ENCODE data around the gene UNC5B. TPM values are rescaled to one million over a fixed set of nuclear protein-coding genes. Genes with fewer than 3 reads are reported as not detected.

The UNC5B gene
- total RNA-seq, 2 experiments from 2014 or later: 0.05 TPM; not detected in 1

DNA sequence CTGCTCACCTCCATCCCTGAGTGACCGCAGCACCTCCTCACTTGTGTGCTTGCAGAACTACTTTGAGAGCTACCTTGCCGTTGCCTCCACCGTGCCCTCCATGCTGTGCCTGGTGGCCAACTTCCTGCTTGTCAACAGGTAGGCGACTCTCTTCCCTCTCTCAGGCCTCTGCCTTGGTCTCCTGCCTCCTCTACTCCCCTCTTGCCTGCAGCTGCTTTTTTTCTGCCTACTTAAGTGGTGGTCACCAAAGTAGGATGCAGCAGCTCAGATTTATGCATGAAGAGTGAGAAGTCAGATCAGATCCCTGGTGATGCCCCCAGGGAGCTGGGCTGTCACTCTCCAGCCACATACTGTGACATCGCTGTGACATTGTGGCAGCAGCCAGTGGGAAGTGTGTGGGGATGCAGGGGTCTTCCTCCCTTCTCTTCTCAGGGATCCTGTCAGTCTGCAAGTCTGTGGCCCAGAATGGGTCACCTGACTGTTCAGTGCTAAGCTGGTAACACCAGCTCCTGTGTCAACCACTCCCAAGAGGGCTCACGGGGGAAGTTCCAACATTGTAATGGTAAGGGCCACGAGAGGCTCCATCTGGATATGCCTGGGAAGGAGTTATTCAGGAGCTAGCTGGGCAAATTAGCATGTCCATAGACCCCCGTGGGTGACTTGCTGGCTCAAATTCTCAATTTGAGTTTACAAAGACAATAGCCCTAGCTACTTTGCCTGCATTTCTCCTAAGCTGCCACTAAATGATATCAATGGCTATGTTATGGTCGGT lies 132.0 kb downstream of the UNC5B start:
- CTCF ChIA-PET: interaction anchor here (0.8 kb wide), 1 partner anchor 33 kb away, joined by 3 read pairs; no protein-coding TSS in a partner anchor
- POLR2A ChIA-PET: interaction anchor here (1.6 kb wide), 1 partner anchor 20 kb away, joined by 3 read pairs; no protein-coding TSS in a partner anchor
- H3K4me1 Mint-ChIP-seq (ENCODE audit: low read depth): no peaks in the 10 kb centered on the region
- H3K27ac Mint-ChIP-seq: no peak overlapping the region
- H3K36me3 Mint-ChIP-seq (ENCODE audit: low read depth): no peaks in the 10 kb centered on the region
- DNase-seq: no peak
- ATAC-seq: no peak
- no peak overlapping the region for H3K4me3 Mint-ChIP-seq
- H3K9me3 Mint-ChIP-seq (ENCODE audit: insufficient read depth): no peaks in the 10 kb centered on the region
- no peaks in the 10 kb centered on the region for H3K27me3 Mint-ChIP-seq (ENCODE audit: low read depth)

DNA sequence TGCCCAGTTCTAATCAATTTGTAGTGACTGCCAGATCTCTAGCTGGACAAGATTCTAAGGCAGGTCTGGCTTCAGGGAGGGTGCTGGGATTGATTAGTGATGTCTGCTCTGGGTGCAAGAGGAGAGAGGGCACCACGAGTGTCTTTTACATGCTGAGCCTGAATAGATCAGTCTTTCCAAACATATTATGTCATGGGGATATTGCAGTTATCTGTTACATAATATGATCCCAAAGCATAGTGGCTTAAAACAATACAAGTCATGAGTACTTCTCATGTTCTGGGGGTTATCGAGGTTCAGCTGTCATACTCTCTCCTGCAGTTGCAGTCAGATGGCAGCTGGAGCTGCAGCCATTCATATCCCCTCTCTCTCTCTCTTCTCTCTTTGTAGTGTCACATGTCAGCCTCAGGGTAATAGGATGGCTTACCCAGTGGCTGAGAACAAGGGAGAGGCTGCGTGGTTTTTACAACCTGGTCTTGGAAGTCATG lies 132.7 kb downstream of the UNC5B start:
- H3K9me3 Mint-ChIP-seq (ENCODE audit: insufficient read depth): no peaks in the 10 kb centered on the region
- peak overlapping the region; percentile 29 for H3K27ac Mint-ChIP-seq
- ChIA-PET POLR2A (interaction anchor here (1.6 kb wide), 1 partner anchor 20 kb away, joined by 3 read pairs; no protein-coding TSS in a partner anchor), CTCF (no interaction called here)
- no peak for ATAC-seq
- H3K27me3 Mint-ChIP-seq (ENCODE audit: low read depth): no peaks in the 10 kb centered on the region
- no peaks in the 10 kb centered on the region for H3K36me3 Mint-ChIP-seq (ENCODE audit: low read depth)
- no peak overlapping the region for H3K4me3 Mint-ChIP-seq
- H3K4me1 Mint-ChIP-seq (ENCODE audit: low read depth): no peaks in the 10 kb centered on the region
- DNase-seq: no peak

DNA sequence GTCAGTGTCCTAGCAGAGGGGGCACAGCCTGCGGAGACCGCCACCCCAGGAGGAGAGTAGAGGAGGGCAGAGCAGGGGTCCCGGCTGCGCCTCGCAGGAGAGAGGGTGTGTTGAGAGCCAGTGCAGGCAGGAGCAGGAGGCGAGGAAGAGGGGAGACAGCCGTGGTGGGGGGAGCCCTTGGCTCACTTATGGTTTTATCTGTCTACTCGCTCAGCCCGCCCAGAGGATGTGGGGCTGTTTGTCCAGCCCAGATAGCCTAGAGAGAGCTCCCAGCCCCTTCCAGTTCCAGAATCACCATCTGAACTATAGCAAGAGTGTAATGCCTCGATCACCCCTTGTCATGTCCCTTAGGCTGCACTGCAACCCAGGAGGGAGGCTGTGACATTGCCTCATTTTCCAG lies 133.3 kb downstream of the UNC5B start:
- H3K4me1 Mint-ChIP-seq (ENCODE audit: low read depth): peaks cover 3% of the 10 kb centered on the region
- H3K36me3 Mint-ChIP-seq (ENCODE audit: low read depth): no peaks in the 10 kb centered on the region
- ATAC-seq: no peak
- H3K27me3 Mint-ChIP-seq (ENCODE audit: low read depth): no peaks in the 10 kb centered on the region
- no peak overlapping the region for H3K4me3 Mint-ChIP-seq
- no peak overlapping the region for H3K27ac Mint-ChIP-seq
- no peaks in the 10 kb centered on the region for H3K9me3 Mint-ChIP-seq (ENCODE audit: insufficient read depth)
- ChIA-PET POLR2A (no interaction called here), CTCF (no interaction called here)
- no peak for DNase-seq

DNA sequence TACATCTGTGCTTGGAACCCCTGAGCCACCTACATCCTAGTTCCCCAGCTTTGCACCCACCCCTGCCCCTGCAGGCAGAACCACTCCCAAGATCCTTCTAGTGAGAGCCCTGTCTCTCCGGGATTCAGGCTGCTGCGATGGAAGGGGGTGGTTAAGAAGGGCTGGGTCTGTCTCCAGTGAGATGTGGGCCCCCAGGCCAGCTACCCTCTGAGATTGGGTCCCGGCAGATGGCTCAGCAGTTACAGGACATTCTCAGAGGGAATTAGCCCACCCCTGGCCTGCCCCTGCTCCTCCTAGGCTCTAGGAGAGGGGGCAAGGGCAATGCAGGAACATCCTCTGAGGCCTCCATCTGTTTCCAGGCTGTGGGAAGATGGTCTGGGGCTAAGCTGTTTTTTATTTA lies 134.4 kb downstream of the UNC5B start:
- Mint-ChIP-seq H3K4me1 (ENCODE audit: low read depth) (peaks cover 11% of the 10 kb centered on the region), H3K36me3 (ENCODE audit: low read depth) (no peaks in the 10 kb centered on the region), H3K27ac (no peak overlapping the region), H3K27me3 (ENCODE audit: low read depth) (no peaks in the 10 kb centered on the region), H3K9me3 (ENCODE audit: insufficient read depth) (no peaks in the 10 kb centered on the region), H3K4me3 (no peak overlapping the region)
- DNase-seq (no peak), ATAC-seq (no peak)
- POLR2A ChIA-PET: no interaction called here
- CTCF ChIA-PET: no interaction called here

DNA sequence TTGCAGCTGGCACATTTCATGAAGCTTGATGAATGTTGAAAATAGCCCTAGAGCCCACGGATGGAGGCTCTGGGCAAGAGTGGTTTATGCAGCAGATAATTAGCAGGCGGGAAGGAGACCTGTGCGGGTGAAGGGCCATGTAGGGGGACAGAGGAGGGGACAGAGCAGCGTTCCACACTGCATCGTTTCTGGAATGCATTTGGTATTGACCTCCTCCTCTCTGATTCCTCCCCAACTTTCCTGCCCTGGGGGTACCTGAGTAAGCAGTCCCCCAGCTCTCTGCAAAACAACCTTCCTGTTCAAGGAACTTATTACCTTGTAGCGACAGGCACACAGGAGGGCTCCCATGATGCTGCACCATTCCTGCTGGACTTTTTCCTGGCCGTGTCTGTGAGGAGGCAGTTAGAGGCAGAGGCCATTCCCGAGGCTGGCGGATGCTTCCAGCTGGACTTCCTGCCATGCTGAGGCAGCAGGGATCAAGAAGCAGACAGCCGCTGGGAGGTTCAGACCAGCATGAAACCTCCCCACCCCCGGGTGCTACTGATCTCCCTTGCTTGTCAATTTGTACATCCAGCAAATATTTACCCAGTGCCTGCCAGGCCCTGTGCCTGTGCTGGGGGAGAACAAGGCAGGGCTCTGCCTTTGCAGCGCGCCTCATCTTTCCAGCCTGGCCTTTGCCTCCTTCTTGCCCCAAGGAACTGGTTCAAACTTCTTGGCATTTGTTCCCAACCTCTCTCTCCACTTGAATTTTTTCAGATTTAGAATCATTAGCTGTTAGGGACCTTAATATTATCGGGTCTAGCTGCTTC lies 135.4 kb downstream of the UNC5B start:
- H3K27me3 Mint-ChIP-seq (ENCODE audit: low read depth): no peaks in the 10 kb centered on the region
- ChIA-PET POLR2A (no interaction called here), CTCF (interaction anchor here (1.6 kb wide), 1 partner anchor 37 kb away, joined by 5 read pairs; no protein-coding TSS in a partner anchor)
- DNase-seq: no peak
- H3K4me3 Mint-ChIP-seq: no peak overlapping the region
- peaks cover 11% of the 10 kb centered on the region for H3K4me1 Mint-ChIP-seq (ENCODE audit: low read depth)
- no peaks in the 10 kb centered on the region for H3K9me3 Mint-ChIP-seq (ENCODE audit: insufficient read depth)
- ATAC-seq: no peak
- no peak overlapping the region for H3K27ac Mint-ChIP-seq
- H3K36me3 Mint-ChIP-seq (ENCODE audit: low read depth): no peaks in the 10 kb centered on the region

DNA sequence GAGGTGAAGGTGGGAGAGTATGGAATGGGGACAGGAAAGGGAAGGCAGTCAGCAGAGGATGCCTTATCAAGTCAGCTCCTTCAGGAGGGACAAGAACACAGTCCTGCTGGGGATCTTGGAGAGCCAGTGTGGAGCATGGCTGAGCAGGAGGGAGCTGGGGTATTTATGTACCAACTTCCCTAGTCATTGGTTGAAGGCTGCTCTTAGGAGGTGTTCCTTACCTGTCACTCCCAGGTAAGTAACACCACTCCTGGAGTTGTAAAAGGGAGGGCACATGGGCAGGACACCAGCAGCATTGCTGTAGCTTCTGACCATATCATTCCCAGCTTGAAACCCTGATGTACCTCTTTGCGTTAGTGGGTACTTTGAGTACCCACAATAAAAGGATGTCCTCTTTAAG lies 136.5 kb downstream of the UNC5B start:
- no peaks in the 10 kb centered on the region for H3K36me3 Mint-ChIP-seq (ENCODE audit: low read depth)
- no peak for DNase-seq
- no peak overlapping the region for H3K27ac Mint-ChIP-seq
- H3K9me3 Mint-ChIP-seq (ENCODE audit: insufficient read depth): no peaks in the 10 kb centered on the region
- no peaks in the 10 kb centered on the region for H3K27me3 Mint-ChIP-seq (ENCODE audit: low read depth)
- CTCF ChIA-PET: interaction anchor here (1.6 kb wide), 1 partner anchor 36 kb away, joined by 5 read pairs; no protein-coding TSS in a partner anchor
- peaks cover 15% of the 10 kb centered on the region for H3K4me1 Mint-ChIP-seq (ENCODE audit: low read depth)
- no peak for ATAC-seq
- POLR2A ChIA-PET: interaction anchor here (0.9 kb wide), 1 partner anchor 29 kb away, joined by 3 read pairs; no protein-coding TSS in a partner anchor
- no peak overlapping the region for H3K4me3 Mint-ChIP-seq

DNA sequence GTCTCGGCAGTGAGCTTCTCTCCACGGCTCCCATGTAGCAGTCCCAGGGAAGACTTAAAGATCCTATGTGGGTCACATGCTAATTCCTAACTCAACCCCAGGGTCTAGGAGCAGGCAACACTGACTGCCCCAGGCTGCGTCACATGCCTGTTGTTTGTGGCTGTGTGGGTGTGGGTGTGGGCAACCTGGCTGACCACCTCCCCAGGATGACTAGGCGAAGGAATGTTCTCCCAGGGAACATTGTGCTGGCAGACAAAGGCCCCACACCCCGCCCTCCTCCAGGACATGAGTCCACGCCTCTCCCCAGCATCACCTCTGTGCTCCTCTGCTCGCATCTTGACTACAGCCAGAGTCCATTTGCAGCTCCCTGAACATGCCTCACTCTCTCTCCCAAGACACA lies 137.0 kb downstream of the UNC5B start:
- Mint-ChIP-seq H3K9me3 (ENCODE audit: insufficient read depth) (no peaks in the 10 kb centered on the region), H3K27me3 (ENCODE audit: low read depth) (no peaks in the 10 kb centered on the region), H3K36me3 (ENCODE audit: low read depth) (no peaks in the 10 kb centered on the region), H3K4me3 (no peak overlapping the region), H3K27ac (no peak overlapping the region), H3K4me1 (ENCODE audit: low read depth) (peaks cover 15% of the 10 kb centered on the region)
- ATAC-seq: no peak
- no peak for DNase-seq
- CTCF ChIA-PET: interaction anchor here (1.6 kb wide), 1 partner anchor 35 kb away, joined by 5 read pairs; no protein-coding TSS in a partner anchor
- POLR2A ChIA-PET: interaction anchor here (0.9 kb wide), 1 partner anchor 30 kb away, joined by 3 read pairs; no protein-coding TSS in a partner anchor

DNA sequence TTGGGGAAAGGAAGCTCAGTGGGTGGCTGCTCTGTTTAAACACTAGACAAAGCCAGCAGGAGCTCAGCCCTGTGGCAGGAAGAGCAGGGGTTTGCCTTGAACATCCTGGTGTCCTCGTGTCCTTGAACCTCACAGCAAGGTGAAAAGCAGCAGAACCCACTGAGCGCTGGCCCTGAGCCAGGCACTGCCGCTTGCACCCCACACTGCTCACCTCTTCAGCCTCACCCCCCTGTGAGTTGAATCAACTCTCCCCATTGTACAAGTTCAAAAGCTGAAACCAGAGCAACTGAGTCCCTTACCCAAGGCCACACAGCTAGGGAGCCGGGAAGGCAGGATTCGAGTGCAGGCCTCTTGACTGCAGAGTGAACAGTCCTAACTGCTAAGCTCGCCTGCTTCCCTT lies 138.7 kb downstream of the UNC5B start:
- H3K27me3 Mint-ChIP-seq (ENCODE audit: low read depth): no peaks in the 10 kb centered on the region
- ChIA-PET CTCF (interaction anchor here (0.7 to 1.1 kb wide), 3 partner anchors 8 to 347 kb away, joined by 3 to 4 read pairs (median 4); no protein-coding TSS in a partner anchor), POLR2A (interaction anchor here (0.7 kb wide), 1 partner anchor 30 kb away, joined by 3 read pairs; no protein-coding TSS in a partner anchor)
- ATAC-seq: peak; percentile 60
- peaks cover 15% of the 10 kb centered on the region for H3K4me1 Mint-ChIP-seq (ENCODE audit: low read depth)
- no peak for DNase-seq
- H3K27ac Mint-ChIP-seq: no peak overlapping the region
- H3K36me3 Mint-ChIP-seq (ENCODE audit: low read depth): no peaks in the 10 kb centered on the region
- no peaks in the 10 kb centered on the region for H3K9me3 Mint-ChIP-seq (ENCODE audit: insufficient read depth)
- no peak overlapping the region for H3K4me3 Mint-ChIP-seq

DNA sequence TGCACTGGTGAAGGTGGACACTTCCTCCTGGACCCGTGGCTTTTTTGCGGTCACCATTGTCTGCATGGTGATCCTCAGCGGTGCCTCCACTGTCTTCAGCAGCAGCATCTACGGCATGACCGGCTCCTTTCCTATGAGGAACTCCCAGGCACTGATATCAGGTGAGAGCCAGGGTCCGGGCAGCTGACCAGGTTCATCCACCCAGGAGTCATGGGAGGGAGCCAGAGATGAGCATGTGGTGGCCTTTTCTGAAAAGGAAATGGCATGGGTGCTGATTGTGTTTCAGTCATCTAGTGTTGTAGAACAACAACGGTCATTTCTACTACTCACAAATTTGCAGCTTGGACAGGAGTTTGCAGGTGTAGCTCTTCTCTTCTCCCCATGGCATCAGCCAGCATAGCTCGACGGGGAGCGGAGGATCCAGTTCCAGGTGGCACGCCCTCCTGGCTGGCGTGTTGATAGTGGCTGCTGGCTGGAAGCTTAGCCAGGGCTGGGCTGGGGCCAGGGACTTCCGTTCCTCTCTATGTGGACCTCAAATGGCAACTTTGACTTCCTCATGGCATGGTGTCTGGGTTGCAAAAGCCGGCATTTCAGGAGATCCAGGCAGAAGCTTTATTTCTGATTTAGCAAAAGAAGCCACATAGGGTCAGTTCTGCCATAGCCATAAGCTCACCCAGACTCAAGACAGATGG lies 139.4 kb downstream of the UNC5B start:
- Mint-ChIP-seq H3K4me3 (no peak overlapping the region), H3K27ac (no peak overlapping the region), H3K4me1 (ENCODE audit: low read depth) (peaks cover 15% of the 10 kb centered on the region), H3K27me3 (ENCODE audit: low read depth) (no peaks in the 10 kb centered on the region), H3K9me3 (ENCODE audit: insufficient read depth) (no peaks in the 10 kb centered on the region), H3K36me3 (ENCODE audit: low read depth) (no peaks in the 10 kb centered on the region)
- no peak for ATAC-seq
- ChIA-PET CTCF (interaction anchor here (0.6 to 1.0 kb wide), 2 partner anchors 341 to 346 kb away, joined by 3 to 4 read pairs; no protein-coding TSS in a partner anchor), POLR2A (no interaction called here)
- no peak for DNase-seq

Measured in activated CD8-positive, alpha-beta T cell treated with anti-CD3 and anti-CD28 coated beads, Interleukin-2, amount 10 ng/mL, durations not matched to agents 7 days and 5 days (primary cell).